HEK293 (cell line): Measurements from ENCODE around the gene CLASRP.

Source experiments
- GLI2 ChIP-seq: fragments of 450-650 bp; formaldehyde crosslinking; IDR thresholded peaks from 2 replicates; pipeline ENCODE4; 2017; ENCODE audit warnings: missing biosample characterization, missing genetic modification characterization, low read depth, borderline replicate concordance
- HOXA7 ChIP-seq: sonication (generic); formaldehyde crosslinking; IDR thresholded peaks from 2 replicates; pipeline ENCODE4 v1.8.1; 2022; ENCODE audit warnings: missing genetic modification reagents, borderline replicate concordance
- KLF8 ChIP-seq: fragments of 450-650 bp; formaldehyde crosslinking; IDR thresholded peaks from 2 replicates; pipeline ENCODE4 v1.5.1; 2016; ENCODE audit warnings: missing biosample characterization, missing genetic modification characterization
- OSR2 ChIP-seq: fragments of 450-650 bp; formaldehyde crosslinking; IDR thresholded peaks from 2 replicates; pipeline ENCODE4 v1.5.1; 2016; ENCODE audit warnings: missing biosample characterization, missing genetic modification characterization
- SCRT1 ChIP-seq: fragments of 450-650 bp; formaldehyde crosslinking; IDR thresholded peaks from 2 replicates; pipeline ENCODE4 v1.5.1; 2016; ENCODE audit warnings: missing biosample characterization, missing genetic modification characterization, borderline replicate concordance
- SP2 ChIP-seq: fragments of 450-650 bp; formaldehyde crosslinking; IDR thresholded peaks from 2 replicates; pipeline ENCODE4 v1.5.1; 2016; ENCODE audit warnings: missing biosample characterization, missing genetic modification characterization
- ZBTB26 ChIP-seq: fragments of 450-650 bp; formaldehyde crosslinking; optimal IDR thresholded peaks from 2 replicates; pipeline ENCODE3; 2016; ENCODE audit warnings: missing biosample characterization, mild to moderate bottlenecking, missing genetic modification characterization
- ZFHX2 ChIP-seq: fragments of 450-650 bp; formaldehyde crosslinking; conservative IDR thresholded peaks from 2 replicates; pipeline ENCODE4 v1.5.1; 2016; ENCODE audit warnings: missing biosample characterization, missing genetic modification characterization
- ZFP41 ChIP-seq: fragments of 450-650 bp; formaldehyde crosslinking; IDR thresholded peaks from 2 replicates; pipeline ENCODE4 v1.5.1; 2016; ENCODE audit warnings: missing biosample characterization, missing genetic modification characterization, borderline replicate concordance
- ZNF10 ChIP-seq: fragments of 450-650 bp; formaldehyde crosslinking; IDR thresholded peaks from 2 replicates; pipeline ENCODE4 v1.5.1; 2017; ENCODE audit warnings: missing biosample characterization, missing genetic modification characterization
- ZNF114 ChIP-seq: fragments of 450-650 bp; formaldehyde crosslinking; IDR thresholded peaks from 2 replicates; pipeline ENCODE4 v1.5.0; 2017; ENCODE audit warnings: missing biosample characterization, missing genetic modification characterization
- ZNF140 ChIP-seq: fragments of 450-650 bp; formaldehyde crosslinking; IDR thresholded peaks from 2 replicates; pipeline ENCODE4 v1.5.1; 2016; ENCODE audit warnings: missing biosample characterization, missing genetic modification characterization
- ZNF184 ChIP-seq: fragments of 450-650 bp; IDR thresholded peaks from 2 replicates; pipeline ENCODE4 v1.5.1; 2018; ENCODE audit warnings: missing biosample characterization, mild to moderate bottlenecking, missing genetic modification characterization
- ZNF324 ChIP-seq: fragments of 450-650 bp; formaldehyde crosslinking; IDR thresholded peaks from 2 replicates; pipeline ENCODE4 v1.5.1; 2016; ENCODE audit warnings: missing biosample characterization, missing genetic modification characterization
- ZNF362 ChIP-seq: fragments of 450-650 bp; formaldehyde crosslinking; IDR thresholded peaks from 2 replicates; pipeline ENCODE4 v1.5.1; 2016; ENCODE audit warnings: missing biosample characterization, missing genetic modification characterization
- ZNF433 ChIP-seq: fragments of 450-650 bp; formaldehyde crosslinking; IDR thresholded peaks from 2 replicates; pipeline ENCODE4 v1.5.1; 2016; ENCODE audit warnings: missing biosample characterization, missing genetic modification characterization, low read depth
- ZNF473 ChIP-seq: fragments of 450-650 bp; formaldehyde crosslinking; IDR thresholded peaks from 2 replicates; pipeline ENCODE4 v1.5.1; 2017; ENCODE audit warnings: missing biosample characterization, missing genetic modification characterization
- ZNF548 ChIP-seq: fragments of 450-650 bp; formaldehyde crosslinking; IDR thresholded peaks from 2 replicates; pipeline ENCODE4 v1.5.1; 2016; ENCODE audit warnings: missing biosample characterization, missing genetic modification characterization
- ZNF585B ChIP-seq: fragments of 450-650 bp; formaldehyde crosslinking; IDR thresholded peaks from 2 replicates; pipeline ENCODE4 v1.5.1; 2016; ENCODE audit warnings: missing biosample characterization, missing genetic modification characterization
- ZNF621 ChIP-seq: fragments of 450-650 bp; formaldehyde crosslinking; IDR thresholded peaks from 2 replicates; pipeline ENCODE4 v1.5.1; 2017; ENCODE audit warnings: missing biosample characterization, missing genetic modification characterization
- ZNF624 ChIP-seq: fragments of 450-650 bp; formaldehyde crosslinking; IDR thresholded peaks from 2 replicates; pipeline ENCODE4 v1.5.1; 2017; ENCODE audit warnings: missing biosample characterization, missing genetic modification characterization
- ZNF626 ChIP-seq: fragments of 450-650 bp; sonication (Bioruptor Pico); formaldehyde crosslinking; IDR thresholded peaks from 2 replicates; pipeline ENCODE4 v1.5.1; 2018; ENCODE audit warnings: missing biosample characterization, missing genetic modification characterization, inconsistent platforms
- ZNF629 ChIP-seq: fragments of 450-650 bp; formaldehyde crosslinking; IDR thresholded peaks from 2 replicates; pipeline ENCODE4 v1.5.1; 2017; ENCODE audit warnings: missing biosample characterization, missing genetic modification characterization
- ZNF660 ChIP-seq: fragments of 450-650 bp; IDR thresholded peaks from 2 replicates; pipeline ENCODE4 v1.5.1; 2018; ENCODE audit warnings: missing biosample characterization, mild to moderate bottlenecking, missing genetic modification characterization
- ZNF707 ChIP-seq: fragments of 450-650 bp; formaldehyde crosslinking; IDR thresholded peaks from 2 replicates; pipeline ENCODE4 v1.5.1; 2016; ENCODE audit warnings: missing biosample characterization, missing genetic modification characterization
- ZNF837 ChIP-seq: fragments of 450-650 bp; formaldehyde crosslinking; IDR thresholded peaks from 2 replicates; pipeline ENCODE4 v1.5.1; 2016; ENCODE audit warnings: missing biosample characterization, missing genetic modification characterization
- ZSCAN23 ChIP-seq: fragments of 450-650 bp; formaldehyde crosslinking; IDR thresholded peaks from 2 replicates; pipeline ENCODE4 v1.5.1; 2016; ENCODE audit warnings: missing biosample characterization, missing genetic modification characterization
- ZXDB ChIP-seq: fragments of 450-650 bp; formaldehyde crosslinking; IDR thresholded peaks from 2 replicates; pipeline ENCODE4 v1.5.1; 2016; ENCODE audit warnings: missing biosample characterization, missing genetic modification characterization
- TF ChIP-seq, protein P1 (sequence below): fragments of 450-650 bp; formaldehyde crosslinking; IDR thresholded peaks from 2 replicates; pipeline ENCODE4 v1.5.1; 2016; ENCODE audit warnings: missing biosample characterization, missing genetic modification characterization
- TF ChIP-seq, protein P2 (sequence below): fragments of 450-650 bp; formaldehyde crosslinking; IDR thresholded peaks from 2 replicates; pipeline ENCODE4 v1.5.1; 2016; ENCODE audit warnings: missing biosample characterization, missing genetic modification characterization
- TF ChIP-seq, protein P3 (sequence below): fragments of 450-650 bp; formaldehyde crosslinking; IDR thresholded peaks from 2 replicates; pipeline ENCODE4 v1.5.1; 2016; ENCODE audit warnings: missing biosample characterization, missing genetic modification characterization
- TF ChIP-seq, protein P4 (sequence below): fragments of 450-650 bp; formaldehyde crosslinking; IDR thresholded peaks from 2 replicates; pipeline ENCODE4 v1.5.1; 2016; ENCODE audit warnings: missing biosample characterization, missing genetic modification characterization, low read depth

The CLASRP gene

DNA sequence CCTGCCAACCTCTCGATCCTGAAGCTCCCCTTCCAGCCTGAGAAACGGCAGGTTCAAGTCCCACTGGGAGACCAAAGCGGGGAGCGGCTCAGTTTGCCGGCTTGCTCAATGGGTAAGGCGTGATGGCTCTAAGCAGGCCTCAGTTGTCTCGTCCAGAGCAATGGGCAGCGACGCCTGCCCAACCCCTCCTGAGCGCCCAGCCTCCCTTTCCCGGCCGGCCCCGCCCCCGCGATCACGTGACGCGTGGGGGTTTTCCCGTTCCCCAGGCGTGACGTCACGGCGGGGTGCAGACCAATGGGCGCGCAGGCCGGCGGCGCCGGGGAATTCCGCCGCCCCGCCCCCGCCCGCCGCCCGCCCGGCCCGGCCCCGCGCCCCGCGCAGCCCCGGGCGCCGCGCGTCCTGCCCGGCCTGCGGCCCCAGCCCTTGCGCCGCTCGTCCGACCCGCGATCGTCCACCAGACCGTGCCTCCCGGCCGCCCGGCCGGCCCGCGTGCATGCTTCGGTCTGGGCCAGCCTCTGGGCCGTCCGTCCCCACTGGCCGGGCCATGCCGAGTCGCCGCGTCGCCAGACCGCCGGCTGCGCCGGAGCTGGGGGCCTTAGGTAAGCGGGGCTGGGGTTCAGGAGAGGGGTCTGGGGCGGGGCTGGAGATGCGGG lies 37.6 kb upstream of the CLASRP start, which contains the start of gene RELB (continued):
- TF ChIP-seq, protein P1, sequence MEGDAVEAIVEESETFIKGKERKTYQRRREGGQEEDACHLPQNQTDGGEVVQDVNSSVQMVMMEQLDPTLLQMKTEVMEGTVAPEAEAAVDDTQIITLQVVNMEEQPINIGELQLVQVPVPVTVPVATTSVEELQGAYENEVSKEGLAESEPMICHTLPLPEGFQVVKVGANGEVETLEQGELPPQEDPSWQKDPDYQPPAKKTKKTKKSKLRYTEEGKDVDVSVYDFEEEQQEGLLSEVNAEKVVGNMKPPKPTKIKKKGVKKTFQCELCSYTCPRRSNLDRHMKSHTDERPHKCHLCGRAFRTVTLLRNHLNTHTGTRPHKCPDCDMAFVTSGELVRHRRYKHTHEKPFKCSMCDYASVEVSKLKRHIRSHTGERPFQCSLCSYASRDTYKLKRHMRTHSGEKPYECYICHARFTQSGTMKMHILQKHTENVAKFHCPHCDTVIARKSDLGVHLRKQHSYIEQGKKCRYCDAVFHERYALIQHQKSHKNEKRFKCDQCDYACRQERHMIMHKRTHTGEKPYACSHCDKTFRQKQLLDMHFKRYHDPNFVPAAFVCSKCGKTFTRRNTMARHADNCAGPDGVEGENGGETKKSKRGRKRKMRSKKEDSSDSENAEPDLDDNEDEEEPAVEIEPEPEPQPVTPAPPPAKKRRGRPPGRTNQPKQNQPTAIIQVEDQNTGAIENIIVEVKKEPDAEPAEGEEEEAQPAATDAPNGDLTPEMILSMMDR: no peak
- TF ChIP-seq ZNF548 (tag by site-specific recombination) (peak; percentile 61), ZNF626 (tag by site-specific recombination) (no peak), SCRT1 (no peak), ZFHX2 (tag by site-specific recombination) (peak; percentile 82), ZNF433 (tag by site-specific recombination) (no peak), ZSCAN23 (peak; percentile 66; the same call in 1 of the 2 replicates), ZNF184 (tag by site-specific recombination) (no peak), ZFP41 (no peak), ZNF140 (tag by site-specific recombination) (no peak), KLF8 (peak; percentile 77), SP2 (tag by site-specific recombination) (peak; percentile 68), HOXA7 (CRISPR knock-in tag) (no peak), ZXDB (tag by site-specific recombination) (peak; percentile 37; the same call in 1 of the 2 replicates), ZNF621 (tag by site-specific recombination) (no peak), ZNF837 (no peak), ZNF585B (no peak), ZNF624 (tag by site-specific recombination) (no peak), ZBTB26 (tag by site-specific recombination) (peak; percentile 36), ZNF629 (tag by site-specific recombination) (peak; percentile 77), GLI2 (tag by site-specific recombination) (no peak), ZNF114 (tag by site-specific recombination) (no peak), ZNF473 (no peak), OSR2 (tag by site-specific recombination) (no peak), ZNF362 (tag by site-specific recombination) (no peak), ZNF660 (tag by site-specific recombination) (peak; percentile 32; the same call in 1 of the 2 replicates), ZNF10 (tag by site-specific recombination) (no peak), ZNF707 (no peak), ZNF324 (tag by site-specific recombination) (0 out of 2 replicates have a peak, but pooled peaks have one; percentile 57)
- TF ChIP-seq, protein P2, sequence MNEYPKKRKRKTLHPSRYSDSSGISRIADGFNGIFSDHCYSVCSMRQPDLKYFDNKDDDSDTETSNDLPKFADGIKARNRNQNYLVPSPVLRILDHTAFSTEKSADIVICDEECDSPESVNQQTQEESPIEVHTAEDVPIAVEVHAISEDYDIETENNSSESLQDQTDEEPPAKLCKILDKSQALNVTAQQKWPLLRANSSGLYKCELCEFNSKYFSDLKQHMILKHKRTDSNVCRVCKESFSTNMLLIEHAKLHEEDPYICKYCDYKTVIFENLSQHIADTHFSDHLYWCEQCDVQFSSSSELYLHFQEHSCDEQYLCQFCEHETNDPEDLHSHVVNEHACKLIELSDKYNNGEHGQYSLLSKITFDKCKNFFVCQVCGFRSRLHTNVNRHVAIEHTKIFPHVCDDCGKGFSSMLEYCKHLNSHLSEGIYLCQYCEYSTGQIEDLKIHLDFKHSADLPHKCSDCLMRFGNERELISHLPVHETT (tag by site-specific recombination): no peak
- TF ChIP-seq, protein P3, sequence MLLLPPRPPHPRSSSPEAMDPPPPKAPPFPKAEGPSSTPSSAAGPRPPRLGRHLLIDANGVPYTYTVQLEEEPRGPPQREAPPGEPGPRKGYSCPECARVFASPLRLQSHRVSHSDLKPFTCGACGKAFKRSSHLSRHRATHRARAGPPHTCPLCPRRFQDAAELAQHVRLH (tag by site-specific recombination): 0 out of 2 replicates have a peak, but pooled peaks have one; percentile 23
- TF ChIP-seq, protein P4, sequence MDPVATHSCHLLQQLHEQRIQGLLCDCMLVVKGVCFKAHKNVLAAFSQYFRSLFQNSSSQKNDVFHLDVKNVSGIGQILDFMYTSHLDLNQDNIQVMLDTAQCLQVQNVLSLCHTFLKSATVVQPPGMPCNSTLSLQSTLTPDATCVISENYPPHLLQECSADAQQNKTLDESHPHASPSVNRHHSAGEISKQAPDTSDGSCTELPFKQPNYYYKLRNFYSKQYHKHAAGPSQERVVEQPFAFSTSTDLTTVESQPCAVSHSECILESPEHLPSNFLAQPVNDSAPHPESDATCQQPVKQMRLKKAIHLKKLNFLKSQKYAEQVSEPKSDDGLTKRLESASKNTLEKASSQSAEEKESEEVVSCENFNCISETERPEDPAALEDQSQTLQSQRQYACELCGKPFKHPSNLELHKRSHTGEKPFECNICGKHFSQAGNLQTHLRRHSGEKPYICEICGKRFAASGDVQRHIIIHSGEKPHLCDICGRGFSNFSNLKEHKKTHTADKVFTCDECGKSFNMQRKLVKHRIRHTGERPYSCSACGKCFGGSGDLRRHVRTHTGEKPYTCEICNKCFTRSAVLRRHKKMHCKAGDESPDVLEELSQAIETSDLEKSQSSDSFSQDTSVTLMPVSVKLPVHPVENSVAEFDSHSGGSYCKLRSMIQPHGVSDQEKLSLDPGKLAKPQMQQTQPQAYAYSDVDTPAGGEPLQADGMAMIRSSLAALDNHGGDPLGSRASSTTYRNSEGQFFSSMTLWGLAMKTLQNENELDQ (tag by site-specific recombination): no peak
